NCI-H1436 (cell line): ENCODE data around the gene TM4SF5.
"Not testable (repeated sequence)": the region's sequence is repeated elsewhere in the genome, so short reads cannot be mapped to it uniquely, and the experiment has no call there.

Source experiments
- DNase-seq: peaks from one replicate; lab custom pipeline; 2025; lab: John Stamatoyannopoulos, UW

Gene TM4SF5

GRCh38 chr17:4790705-4791088 is 19.0 kb downstream of the TM4SF5 start:
- DNase-seq: no peak

- DNase-seq: no peak
These were observed 23.5 kb downstream of the TM4SF5 start for GRCh38 chr17:4795168-4795567.

- no peak for DNase-seq
These were observed 24.9 kb downstream of the TM4SF5 start for GRCh38 chr17:4796552-4796920.

- DNase-seq: no peak
These were observed 28.9 kb downstream of the TM4SF5 start for GRCh38 chr17:4800462-4801196.

GRCh38 chr17:4802228-4802627 is 30.5 kb downstream of the TM4SF5 start, which contains the start of gene C17orf114:
TSS of gene C17orf114 (minus strand) at chr17:4802328.
- no peak for DNase-seq

GRCh38 chr17:4806456-4806776 is 34.7 kb downstream of the TM4SF5 start:
- no peak for DNase-seq

GRCh38 chr17:4806777-4807604 is 35.3 kb downstream of the TM4SF5 start, which contains the start of gene PLD2:
TSS of gene PLD2 (plus strand) at chr17:4807152. CDS start at chr17:4807773, 621 bp downstream.
- DNase-seq: peak; percentile 83

GRCh38 chr17:4807605-4808377 is 36.1 kb downstream of the TM4SF5 start:
- DNase-seq: no peak

GRCh38 chr17:4808378-4808767 is 36.7 kb downstream of the TM4SF5 start:
- DNase-seq: no peak

GRCh38 chr17:4810696-4811290 is 39.1 kb downstream of the TM4SF5 start:
- no peak for DNase-seq

GRCh38 chr17:4811471-4811870 is 39.8 kb downstream of the TM4SF5 start:
- no peak for DNase-seq

GRCh38 chr17:4812690-4813089 is 41.0 kb downstream of the TM4SF5 start:
- DNase-seq: no peak

- no peak for DNase-seq
These were observed 43.5 kb downstream of the TM4SF5 start for GRCh38 chr17:4815043-4815675.

- DNase-seq: no peak
These were observed 45.1 kb downstream of the TM4SF5 start for GRCh38 chr17:4816826-4817225.

GRCh38 chr17:4818276-4818675 is 46.6 kb downstream of the TM4SF5 start:
- DNase-seq: no peak

GRCh38 chr17:4822835-4823234 is 51.1 kb downstream of the TM4SF5 start:
- no peak for DNase-seq

- DNase-seq: no peak
These were observed 51.8 kb downstream of the TM4SF5 start for GRCh38 chr17:4823373-4824089.

GRCh38 chr17:4827399-4827798 is 55.7 kb downstream of the TM4SF5 start:
- peak; percentile 56 for DNase-seq

GRCh38 chr17:4832829-4833177 is 61.1 kb downstream of the TM4SF5 start:
- DNase-seq: not testable (repeated sequence)
